GM19397 (cell line): Measurements from ENCODE around the gene KRT34.

Source experiments
- ATAC-seq: cut with Tn5 transposase; IDR thresholded peaks from one replicate; pipeline ENCODE4 v1.9.1; 2021; ENCODE audit warnings: mild to moderate bottlenecking, moderate library complexity; ENCODE audit not compliant: unreplicated experiment

The KRT34 gene

GRCh38 chr17:41333836-41334235 lies 48.3 kb downstream of the KRT34 start:
- ATAC-seq = no peak

- no peak for ATAC-seq
Observed at GRCh38 chr17:41333098-41333497, 49.0 kb downstream of the KRT34 start.

GRCh38 chr17:41332239-41332638 lies 49.9 kb downstream of the KRT34 start:
- no peak for ATAC-seq

GRCh38 chr17:41331606-41332005 lies 50.5 kb downstream of the KRT34 start:
- ATAC-seq = no peak

GRCh38 chr17:41329279-41329948 lies 52.7 kb downstream of the KRT34 start:
- no peak for ATAC-seq

- no peak for ATAC-seq
Observed at GRCh38 chr17:41328207-41328606, 53.9 kb downstream of the KRT34 start.
